GM18520 (cell line): ENCODE data around the gene MOG.
"Not testable (repeated sequence)": the region's sequence is repeated elsewhere in the genome, so short reads cannot be mapped to it uniquely, and the experiment has no call there.

Experiments used
- ATAC-seq: cut with Tn5 transposase; IDR thresholded peaks from one replicate; pipeline ENCODE4 v1.9.1; 2021; ENCODE audit not compliant: unreplicated experiment

MOG gene

GRCh38 chr6:29637247-29637646, 19.6 kb upstream of the MOG start:
- no peak for ATAC-seq

- ATAC-seq, result no peak
These were observed 15.3 kb upstream of the MOG start for GRCh38 chr6:29641430-29642148.

- ATAC-seq, result no peak
These were observed 8.8 kb upstream of the MOG start for GRCh38 chr6:29647927-29648642.

GRCh38 chr6:29649701-29650673, 6.9 kb upstream of the MOG start:
- peak; percentile 89 for ATAC-seq

GRCh38 chr6:29651413-29652197, 5.3 kb upstream of the MOG start:
- no peak for ATAC-seq

GRCh38 chr6:29652198-29652584, 4.7 kb upstream of the MOG start:
- ATAC-seq, result no peak

GRCh38 chr6:29653452-29654038, 3.3 kb upstream of the MOG start:
- no peak for ATAC-seq

- no peak for ATAC-seq
These were observed 1.2 kb upstream of the MOG start for GRCh38 chr6:29655658-29656057.

GRCh38 chr6:29656157-29656556, 735 bp upstream of the MOG start:
- ATAC-seq, result no peak

GRCh38 chr6:29661071-29661470, 4.2 kb downstream of the MOG start:
- ATAC-seq, result no peak

GRCh38 chr6:29661502-29662141, 4.7 kb downstream of the MOG start:
- ATAC-seq, result not testable (repeated sequence)

- no peak for ATAC-seq
These were observed 6.6 kb downstream of the MOG start for GRCh38 chr6:29663300-29664042.

GRCh38 chr6:29665942-29666825, 9.3 kb downstream of the MOG start:
- ATAC-seq, result no peak

GRCh38 chr6:29666826-29667130, 9.9 kb downstream of the MOG start:
- no peak for ATAC-seq

- ATAC-seq, result no peak
These were observed 10.3 kb downstream of the MOG start for GRCh38 chr6:29667158-29667557.

- no peak for ATAC-seq
These were observed 14.1 kb downstream of the MOG start for GRCh38 chr6:29671026-29671425.

- not testable (repeated sequence) for ATAC-seq
These were observed 15.2 kb downstream of the MOG start for GRCh38 chr6:29672116-29672515.

GRCh38 chr6:29673161-29673560, 16.3 kb downstream of the MOG start:
- ATAC-seq, result no peak
